H9 (cell line): ENCODE results near the gene NAA10. TPM values are rescaled to one million over a fixed set of nuclear protein-coding genes. Genes with fewer than 3 reads are reported as not detected.

Source experiments
- DNase-seq: peaks from one replicate; pipeline ENCODE4 v3.0.0-alpha.2; 2017
- H2AFZ ChIP-seq: one replicate; pipeline ENCODE4 v1.6.1; 2013; ENCODE audit warnings: mild to moderate bottlenecking, low read length, control low read depth, moderate library complexity
- H2AK5ac ChIP-seq: 2 replicates; pipeline ENCODE4 v1.6.1; 2013; ENCODE audit warnings: low read length, control low read depth, mixed read lengths; ENCODE audit not compliant: insufficient read length
- H2BK120ac ChIP-seq: one replicate; pipeline ENCODE4 v1.6.1; 2013; ENCODE audit warnings: low read depth, mild to moderate bottlenecking, low read length, control low read depth, inconsistent platforms; ENCODE audit not compliant: poor library complexity, severe bottlenecking
- H2BK12ac ChIP-seq: 2 replicates; pipeline ENCODE4 v1.6.1; 2013; ENCODE audit warnings: low read length, control low read depth, mixed read lengths, low read depth; ENCODE audit not compliant: insufficient read length
- H2BK15ac ChIP-seq: 2 replicates; pipeline ENCODE4 v1.6.1; 2013; ENCODE audit warnings: low read depth, low read length, control low read depth
- H2BK20ac ChIP-seq: one replicate; pipeline ENCODE4 v1.6.1; 2013; ENCODE audit warnings: low read depth, mild to moderate bottlenecking, low read length, control low read depth, inconsistent platforms; ENCODE audit not compliant: poor library complexity, severe bottlenecking
- H2BK5ac ChIP-seq: 2 replicates; pipeline ENCODE4 v1.6.1; 2013; ENCODE audit warnings: low read length, control low read depth, mixed read lengths; ENCODE audit not compliant: insufficient read length
- H3K14ac ChIP-seq: 2 replicates; pipeline ENCODE4 v1.6.1; 2013; ENCODE audit warnings: low read length, control low read depth; ENCODE audit not compliant: insufficient read depth
- H3K18ac ChIP-seq: 2 replicates; pipeline ENCODE4 v1.6.1; 2013; ENCODE audit warnings: low read depth, mild to moderate bottlenecking, mixed read lengths, low read length, control low read depth; ENCODE audit not compliant: insufficient read length
- H3K23ac ChIP-seq: 2 replicates; pipeline ENCODE4 v1.6.1; 2013; ENCODE audit warnings: low read length, control low read depth, mixed read lengths, low read depth; ENCODE audit not compliant: insufficient read length
- H3K23me2 ChIP-seq: 2 replicates; pipeline ENCODE4 v1.6.1; 2013; ENCODE audit warnings: low read depth, mild to moderate bottlenecking, mixed read lengths, low read length, control low read depth; ENCODE audit not compliant: insufficient read length, poor library complexity, severe bottlenecking
- H3K27ac ChIP-seq: 2 replicates; pipeline ENCODE4 v1.5.1; 2013; ENCODE audit warnings: low read length, control low read depth, mixed read lengths, low read depth; ENCODE audit not compliant: insufficient read length
- H3K27me3 ChIP-seq: 2 replicates; pipeline ENCODE4 v1.6.1; 2013; ENCODE audit warnings: low read length, control low read depth, inconsistent platforms; ENCODE audit not compliant: insufficient read depth
- H3K4ac ChIP-seq: 2 replicates; pipeline ENCODE4 v1.6.1; 2013; ENCODE audit warnings: low read depth, mild to moderate bottlenecking, control low read depth, inconsistent platforms, low read length, moderate library complexity
- H3K4me1 ChIP-seq: 2 replicates; pipeline ENCODE4 v1.6.1; 2013; ENCODE audit warnings: low read length, control low read depth, inconsistent platforms; ENCODE audit not compliant: insufficient read depth
- H3K4me2 ChIP-seq: 2 replicates; pipeline ENCODE4 v1.6.1; 2013; ENCODE audit warnings: low read length, control low read depth, mixed read lengths; ENCODE audit not compliant: insufficient read length, insufficient read depth
- H3K56ac ChIP-seq: 2 replicates; pipeline ENCODE4 v1.6.1; 2013; ENCODE audit warnings: low read depth, mild to moderate bottlenecking, mixed read lengths, low read length, control low read depth; ENCODE audit not compliant: insufficient read length
- H3K79me1 ChIP-seq: 2 replicates; pipeline ENCODE4 v1.6.1; 2013; ENCODE audit warnings: low read depth, mild to moderate bottlenecking, moderate library complexity, low read length, control low read depth, inconsistent platforms; ENCODE audit not compliant: insufficient read depth, poor library complexity, severe bottlenecking
- H3K79me2 ChIP-seq: 2 replicates; pipeline ENCODE4 v1.6.1; 2013; ENCODE audit warnings: low read length, control low read depth, inconsistent platforms; ENCODE audit not compliant: insufficient read depth
- H3K9ac ChIP-seq: 2 replicates; pipeline ENCODE4 v1.6.1; 2013; ENCODE audit warnings: low read length, control low read depth, mixed read lengths; ENCODE audit not compliant: insufficient read length; ENCODE audit errors: extremely low read depth
- H3K9me3 ChIP-seq: one replicate; pipeline ENCODE4 v1.6.1; 2013; ENCODE audit warnings: low read depth, low read length, inconsistent platforms; ENCODE audit not compliant: control insufficient read depth
- H3T11ph ChIP-seq: one replicate; pipeline ENCODE4 v1.6.1; 2013; ENCODE audit warnings: mild to moderate bottlenecking, low read length, control low read depth, inconsistent platforms
- H4K20me1 ChIP-seq: one replicate; pipeline ENCODE4 v1.6.1; 2013; ENCODE audit not compliant: control insufficient read depth, insufficient read length, insufficient read depth
- H4K5ac ChIP-seq: 2 replicates; pipeline ENCODE4 v1.6.1; 2013; ENCODE audit warnings: low read depth, mild to moderate bottlenecking, mixed read lengths, low read length, control low read depth; ENCODE audit not compliant: insufficient read length
- H4K8ac ChIP-seq: replicated peaks from 2 replicates; pipeline ENCODE4 v1.6.1; 2013; ENCODE audit warnings: low read length, control low read depth, mixed read lengths, low read depth; ENCODE audit not compliant: insufficient read length
- H4K91ac ChIP-seq: 2 replicates; pipeline ENCODE4 v1.6.1; 2013; ENCODE audit warnings: low read depth, mild to moderate bottlenecking, moderate library complexity, mixed read lengths, low read length, control low read depth; ENCODE audit not compliant: insufficient read length
- H3K27ac Mint-ChIP-seq, 3 experiments: 2 replicates in 2 of 3; 3 replicates in 1 of 3; pipeline ENCODE4 v1.8.0; 2020 to 2021; ENCODE audit warnings: mixed read lengths in 3 of 3, mild to moderate bottlenecking in 1 of 3, moderate library complexity in 1 of 3
- H3K27me3 Mint-ChIP-seq: 2 replicates; pipeline ENCODE4 v1.8.0; 2021; ENCODE audit warnings: low read depth, mild to moderate bottlenecking, moderate library complexity, mixed read lengths
- H3K36me3 Mint-ChIP-seq, 3 experiments: 2 replicates in 2 of 3; 3 replicates in 1 of 3; pipeline ENCODE4 v1.8.0; 2020 to 2021; ENCODE audit warnings: low read depth in 3 of 3, mixed read lengths in 3 of 3; ENCODE audit not compliant: insufficient read depth in 1 of 3
- H3K4me1 Mint-ChIP-seq, 2 experiments: 2 replicates each; pipeline ENCODE4 v1.8.0; 2020; ENCODE audit warnings: mixed read lengths in 2 of 2
- H3K4me3 Mint-ChIP-seq, 2 experiments: 2 replicates in 1 of 2; 3 replicates in 1 of 2; pipeline ENCODE4 v1.8.0; 2020 to 2021; ENCODE audit warnings: mild to moderate bottlenecking in 2 of 2, mixed read lengths in 2 of 2, moderate library complexity in 1 of 2
- H3K9me3 Mint-ChIP-seq, 2 experiments: 2 replicates in 1 of 2; 3 replicates in 1 of 2; pipeline ENCODE4 v1.8.0; 2020; ENCODE audit warnings: mild to moderate bottlenecking in 2 of 2, mixed read lengths in 2 of 2, moderate library complexity in 1 of 2
- CTCF ChIP-seq: fragments of 200-600 bp; sonication (generic); conservative IDR thresholded peaks from 3 replicates; pipeline ENCODE4 v1.8.0; 2021; ENCODE audit warnings: antibody characterized with exemption, mild to moderate bottlenecking
- WGBS: extraction: QIAGEN DNeasy Blood & Tissue Kit; methylation state at CpG from one replicate; pipeline ENCODE4 v1.1.7; 2013; ENCODE audit warnings: missing lambda C conversion rate, low lambda C conversion rate, mixed read lengths; ENCODE audit not compliant: insufficient read length; ENCODE audit errors: extremely low coverage; 5-methylcytosine and 5-hydroxymethylcytosine counted together
- total RNA-seq: library from RNA; stranded (reverse); gene quantifications from 2 replicates; pipeline ENCODE4 v1.2.1, GENCODE V29; 2021

Gene NAA10
- total RNA-seq, 1 experiment from 2014 or later = 101 TPM

- DNase-seq = no peak
- H2AFZ ChIP-seq = no peak overlapping the region
- no peak overlapping the region for H2AK5ac ChIP-seq
- Mint-ChIP-seq H3K4me3 (no peak overlapping the region), H3K9me3 (peaks cover 55 to 66% of the 10 kb centered on the region in 2 experiments), H3K27ac (no peak overlapping the region), H3K27me3 (no peaks in the 10 kb centered on the region), H3K36me3 (peaks cover 22 to 47% (median 30%) of the 10 kb centered on the region in 3 experiments), H3K4me1 (peaks cover 2 to 25% of the 10 kb centered on the region in 2 experiments; a peak in 3 of 4 replicates)
- no peak overlapping the region for H3K23ac ChIP-seq
- no peak overlapping the region for H3K9ac ChIP-seq
- no peaks in the 10 kb centered on the region for H4K20me1 ChIP-seq
- no peak overlapping the region for H3T11ph ChIP-seq
- H3K4me1 ChIP-seq = no peaks in the 10 kb centered on the region
- H3K14ac ChIP-seq = no peak overlapping the region
- H4K5ac ChIP-seq = no peak overlapping the region
- no peak for TF ChIP-seq CTCF
- peaks cover 11% of the 10 kb centered on the region for H3K23me2 ChIP-seq
- H2BK20ac ChIP-seq = no peak overlapping the region
- H3K27ac ChIP-seq = no peak overlapping the region
- no peak overlapping the region for H2BK15ac ChIP-seq
- H3K4ac ChIP-seq = no peak overlapping the region
- H3K9me3 ChIP-seq = peaks cover 26% of the 10 kb centered on the region
- no peaks in the 10 kb centered on the region for H3K27me3 ChIP-seq
- H3K18ac ChIP-seq = no peak overlapping the region
- WGBS = no CpG with 5 or more reads among the region's 13 CpGs
- no peak overlapping the region for H2BK12ac ChIP-seq
- no peak overlapping the region for H2BK120ac ChIP-seq
- no peak overlapping the region for H2BK5ac ChIP-seq
- no peak overlapping the region for H3K56ac ChIP-seq
- no peaks in the 10 kb centered on the region; the same call in 1 of the 2 replicates for H3K79me2 ChIP-seq
- H3K4me2 ChIP-seq = no peak overlapping the region
- no peaks in the 10 kb centered on the region for H3K79me1 ChIP-seq
- H4K91ac ChIP-seq = no peak overlapping the region
- no peak overlapping the region for H4K8ac ChIP-seq
Observed at GRCh38 chrX:153932220-153932915, 2.5 kb downstream of the NAA10 start.
